ENCODE results near the gene IGSF8.

- TF ChIP-seq CTCF (IDR thresholded peaks at IDR 0.05) (no peak), POLR2A (IDR thresholded peaks at IDR 0.05) (no peak)
Observed at GRCh38 chr1:160053548-160054365, 44.7 kb downstream of the IGSF8 start.

All from vagina (tissue), 2 donors.